CD4-positive, alpha-beta T cell treated with Interleukin-15 for 4 hours (primary cell): ENCODE measurements around the gene GOLGA8O.
A peak's percentile ranks its signal among the peaks of the same experiment; 100 is the strongest.
"Not testable (repeated sequence)": the region's sequence is repeated elsewhere in the genome, so short reads cannot be mapped to it uniquely, and the experiment has no call there.

Experiments used
- DNase-seq: peaks from one replicate; pipeline ENCODE4 v3.0.0-alpha.2; 2020; ENCODE audit warnings: low spot score

The GOLGA8O gene, protein sequence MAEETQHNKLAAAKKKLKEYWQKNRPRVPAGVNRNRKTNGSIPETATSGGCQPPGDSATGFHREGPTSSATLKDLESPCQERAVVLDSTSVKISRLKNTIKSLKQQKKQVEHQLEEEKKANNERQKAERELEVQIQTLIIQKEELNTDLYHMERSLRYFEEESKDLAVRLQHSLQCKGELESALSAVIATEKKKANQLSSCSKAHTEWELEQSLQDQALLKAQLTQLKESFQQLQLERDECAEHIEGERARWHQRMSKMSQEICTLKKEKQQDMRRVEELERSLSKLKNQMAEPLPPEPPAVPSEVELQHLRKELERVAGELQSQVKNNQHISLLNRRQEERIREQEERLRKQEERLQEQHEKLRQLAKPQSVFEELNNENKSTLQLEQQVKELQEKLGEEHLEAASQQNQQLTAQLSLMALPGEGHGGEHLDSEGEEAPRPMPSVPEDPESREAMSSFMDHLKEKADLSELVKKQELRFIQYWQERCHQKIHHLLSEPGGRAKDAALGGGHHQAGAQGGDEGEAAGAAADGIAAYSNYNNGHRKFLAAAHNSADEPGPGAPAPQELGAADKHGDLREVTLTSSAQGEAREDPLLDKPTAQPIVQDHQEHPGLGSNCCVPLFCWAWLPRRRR

DNA sequence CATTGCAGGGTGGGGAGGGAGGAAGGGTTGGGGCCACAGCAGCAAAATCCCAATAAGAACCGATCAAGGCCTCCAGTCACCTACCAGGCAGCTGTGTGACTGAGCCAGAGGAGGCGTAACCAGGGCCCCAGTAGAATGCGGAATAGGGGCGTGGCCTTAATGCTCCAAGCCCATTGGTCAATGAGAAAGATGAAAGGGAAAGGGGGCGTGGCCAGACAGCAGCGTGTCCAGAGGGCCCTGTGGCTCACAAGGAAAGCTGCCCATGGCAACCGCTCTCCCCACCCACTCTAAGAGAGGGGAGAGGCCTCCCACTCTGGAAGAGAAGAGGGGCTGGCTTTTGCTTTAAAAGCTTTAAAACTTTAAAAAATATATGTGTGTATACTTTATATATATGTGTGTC, at the start of gene GOLGA8O:
TSS of gene GOLGA8O (minus strand) at position 101 of the 400 bp plus-strand sequence. CDS start at position 3, 98 bp downstream.
- not testable (repeated sequence) for DNase-seq

DNA sequence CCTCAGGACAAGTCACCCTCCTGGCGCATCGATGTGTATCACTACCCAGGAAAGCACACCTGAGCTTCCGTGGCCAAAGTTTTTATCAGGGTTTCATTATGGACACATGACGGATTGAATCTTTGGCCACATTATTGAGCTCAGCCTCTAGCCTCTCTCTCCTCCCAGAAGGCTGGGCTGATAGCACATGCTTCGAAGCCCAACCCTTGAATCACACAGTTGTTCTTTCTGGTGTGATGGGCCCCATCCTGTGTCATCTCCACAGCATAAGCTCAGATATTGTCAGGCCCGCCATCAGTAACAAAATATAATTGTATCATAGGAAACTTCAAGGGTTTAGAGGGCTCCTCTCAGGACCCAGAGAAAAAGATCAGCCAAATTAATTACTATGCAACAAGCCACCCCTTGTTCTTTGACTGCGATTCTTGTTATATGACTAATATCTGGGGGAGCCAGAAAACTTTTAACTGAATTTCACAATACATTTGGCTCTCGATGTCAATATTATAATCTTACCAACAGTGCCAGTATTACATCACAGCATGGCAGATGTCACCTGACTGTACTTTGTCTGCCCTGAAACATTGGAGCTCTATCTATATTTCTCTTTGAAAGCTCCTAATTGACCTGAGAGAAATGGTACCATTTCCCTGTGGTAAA, 48.8 kb upstream of the GOLGA8O start:
- not testable (repeated sequence) for DNase-seq

- DNase-seq, result not testable (repeated sequence)
Observed at GRCh38 chr15:32502946-32503345, 47.5 kb upstream of the GOLGA8O start.

GRCh38 chr15:32492768-32493167, 37.3 kb upstream of the GOLGA8O start:
- not testable (repeated sequence) for DNase-seq

DNA sequence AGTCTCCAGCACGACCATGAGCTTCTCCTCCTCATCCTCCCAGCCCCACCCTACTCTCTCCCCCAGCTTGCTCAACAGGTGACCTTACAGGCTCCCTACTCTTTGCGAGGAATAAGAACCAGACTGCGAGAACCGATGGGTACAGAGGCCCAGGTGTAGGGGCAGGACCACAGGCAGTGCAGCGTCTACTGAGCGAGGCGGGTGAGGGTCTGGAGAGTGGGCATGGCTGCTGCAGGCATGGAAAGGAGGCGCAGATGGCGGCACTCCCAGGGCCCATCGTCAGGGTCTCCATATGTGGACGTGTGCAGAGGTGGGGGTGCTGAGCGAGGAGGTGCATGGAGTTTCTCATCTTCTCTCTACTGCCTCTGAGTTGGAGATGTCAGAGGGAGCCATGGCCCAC, 31.0 kb upstream of the GOLGA8O start:
- DNase-seq, result not testable (repeated sequence)

- not testable (repeated sequence) for DNase-seq
Observed at GRCh38 chr15:32483377-32483776, 27.9 kb upstream of the GOLGA8O start.

DNA sequence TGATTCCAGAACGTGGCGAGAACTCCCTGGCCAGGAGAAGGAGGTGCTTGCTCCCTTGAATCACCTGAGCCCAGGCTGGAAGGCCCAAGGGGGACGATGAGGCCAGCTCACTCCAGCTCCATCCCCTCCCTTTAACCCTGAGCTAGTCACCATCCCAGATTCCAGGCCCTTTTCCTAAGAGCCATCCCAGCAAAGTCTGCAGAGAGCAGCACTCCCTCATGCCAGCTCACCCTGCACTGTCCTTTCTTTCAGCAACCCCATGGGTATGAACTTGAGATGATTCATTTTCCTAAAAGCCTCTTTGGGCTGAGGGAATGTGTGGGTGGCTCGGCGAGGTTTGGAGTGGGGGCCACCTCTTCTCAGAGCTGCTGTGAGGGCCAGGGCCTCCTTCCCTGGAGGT, 26.2 kb upstream of the GOLGA8O start:
- DNase-seq, result not testable (repeated sequence)

DNA sequence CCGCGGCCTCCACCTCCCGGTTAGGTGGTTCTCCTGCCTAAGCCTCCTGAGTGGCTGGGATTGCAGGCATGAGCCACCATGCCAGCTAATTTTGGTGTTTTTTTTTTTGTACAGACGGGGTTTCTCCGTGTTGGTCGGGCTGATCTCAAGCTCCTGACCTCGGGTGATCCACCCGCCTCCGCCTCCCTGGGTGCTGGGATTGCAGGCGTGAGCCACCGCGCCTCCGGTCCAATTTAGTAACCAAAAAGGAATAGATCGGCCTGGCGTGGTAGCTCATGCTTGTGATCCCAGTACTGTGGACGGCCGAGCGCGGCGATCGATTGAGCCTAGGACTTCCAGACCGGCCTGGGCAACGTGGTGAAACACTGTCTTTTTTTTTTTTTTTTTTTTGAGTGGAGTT, 12.6 kb upstream of the GOLGA8O start:
- DNase-seq, result not testable (repeated sequence)

GRCh38 chr15:32440445-32440977, 14.9 kb downstream of the GOLGA8O start:
- DNase-seq, result not testable (repeated sequence)

DNA sequence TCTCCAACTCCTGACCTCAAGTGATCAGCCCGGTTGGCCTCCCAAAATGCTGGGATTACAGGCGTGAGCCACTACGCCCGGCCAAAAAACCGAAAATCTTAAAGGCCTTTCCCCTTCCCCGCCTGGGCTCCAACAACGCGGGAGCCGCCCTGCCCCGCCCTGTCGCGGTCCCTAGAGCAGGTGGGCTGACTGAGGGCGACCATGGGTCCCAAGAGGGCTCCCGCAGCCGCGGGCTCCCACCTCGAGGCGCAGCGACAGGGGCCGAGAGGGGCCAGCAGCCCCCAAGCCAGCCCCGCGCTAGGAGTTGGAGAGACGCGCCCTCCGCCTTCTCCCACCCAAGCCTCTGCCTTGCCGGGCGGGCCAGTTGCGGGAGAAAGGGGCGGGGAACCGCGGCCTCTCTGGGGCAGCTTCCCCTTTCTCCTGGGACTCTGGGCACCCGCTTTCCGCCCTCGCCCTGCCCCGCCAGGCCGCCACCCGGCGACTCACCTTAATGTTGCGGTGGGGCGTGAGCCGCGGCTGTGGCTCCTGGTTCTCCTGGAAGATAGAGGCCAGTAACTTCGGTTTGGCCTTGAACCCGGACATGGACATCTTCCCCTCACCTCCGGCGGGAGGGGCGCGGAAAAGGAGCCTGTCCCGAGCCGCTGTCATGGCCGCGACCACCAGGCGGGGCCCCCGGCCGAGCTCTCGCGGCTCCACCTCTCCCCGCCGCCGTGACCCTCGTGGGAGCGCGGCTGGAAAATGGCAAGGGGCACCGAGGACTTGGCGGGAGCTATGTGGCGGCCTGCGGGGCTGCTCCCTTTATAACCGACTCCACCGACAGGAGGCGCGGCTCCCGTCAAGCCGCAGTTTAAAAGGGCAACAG, 21.1 kb downstream of the GOLGA8O start:
- DNase-seq, result not testable (repeated sequence)

- not testable (repeated sequence) for DNase-seq
Observed at GRCh38 chr15:32427635-32428034, 27.8 kb downstream of the GOLGA8O start.

DNA sequence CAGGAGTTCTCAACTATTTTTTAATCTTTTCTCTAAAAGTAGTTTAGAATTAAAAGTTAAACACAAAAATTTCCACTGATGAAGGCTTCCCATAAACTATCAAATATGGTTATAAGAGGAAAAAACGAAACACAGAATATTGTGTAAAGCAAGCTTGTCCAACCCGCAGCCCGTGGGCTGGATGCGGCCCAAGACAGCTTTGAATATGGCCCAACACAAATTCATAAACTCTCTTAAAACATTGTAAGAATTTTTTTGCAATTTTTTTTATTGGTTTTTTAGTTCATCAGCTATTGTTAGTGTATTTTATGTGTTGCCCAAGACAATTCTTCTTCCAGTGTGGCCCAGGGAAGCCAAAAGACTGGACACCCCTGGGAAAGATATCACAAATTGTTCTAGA, 28.9 kb downstream of the GOLGA8O start:
- not testable (repeated sequence) for DNase-seq

GRCh38 chr15:32407903-32408302, 47.5 kb downstream of the GOLGA8O start:
- DNase-seq, result peak; percentile 6

- not testable (repeated sequence) for DNase-seq
Observed at GRCh38 chr15:32403192-32403591, 52.2 kb downstream of the GOLGA8O start, which contains the start of gene GOLGA8K. Gene GOLGA8K, minus strand, starts transcription at chr15:32403292. Its CDS starts 98 bp downstream, at chr15:32403194.

GRCh38 chr15:32396522-32396921, 58.9 kb downstream of the GOLGA8O start:
- DNase-seq, result not testable (repeated sequence)
